Fibroblast of lung (primary cell): ENCODE data around the gene ZNF385B.

Experiments
- EZH2 ChIP-seq: IDR thresholded peaks from 2 replicates; pipeline ENCODE4 v1.5.1; 2012; ENCODE audit warnings: low read length, control low read depth, mild to moderate bottlenecking; ENCODE audit errors: missing control alignments
- TF ChIP-seq, protein P1 (sequence below), 2 donors: IDR thresholded peaks in 1 of 2; conservative IDR thresholded peaks in 1 of 2; 1 replicate in 1 of 2; 2 replicates in 1 of 2; pipeline ENCODE4 v1.5.1; 2011 to 2012; ENCODE audit warnings: low read length in 2 of 2, control low read depth in 1 of 2, inconsistent platforms in 1 of 2, low read depth in 1 of 2, mild to moderate bottlenecking in 1 of 2

DNA sequence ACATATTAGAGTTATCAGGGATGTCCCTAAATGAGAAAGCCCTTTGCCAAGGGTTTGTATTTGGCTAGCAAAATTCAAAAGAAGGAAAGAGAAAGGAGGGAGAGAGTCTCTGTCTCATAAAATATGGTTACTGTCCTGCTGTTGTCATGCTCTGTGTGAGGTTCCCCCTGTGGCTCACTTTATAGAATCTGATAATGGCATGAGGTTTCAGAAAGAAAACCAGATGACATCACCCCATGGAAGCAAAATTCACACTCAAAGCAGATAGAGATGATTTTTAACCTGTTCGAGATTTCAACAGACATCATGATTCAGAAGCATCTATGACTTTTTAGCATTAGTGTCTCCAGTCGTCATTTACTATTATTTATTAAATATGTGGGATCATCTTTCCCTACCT, 431.8 kb downstream of the ZNF385B start:
- TF ChIP-seq, protein P1, sequence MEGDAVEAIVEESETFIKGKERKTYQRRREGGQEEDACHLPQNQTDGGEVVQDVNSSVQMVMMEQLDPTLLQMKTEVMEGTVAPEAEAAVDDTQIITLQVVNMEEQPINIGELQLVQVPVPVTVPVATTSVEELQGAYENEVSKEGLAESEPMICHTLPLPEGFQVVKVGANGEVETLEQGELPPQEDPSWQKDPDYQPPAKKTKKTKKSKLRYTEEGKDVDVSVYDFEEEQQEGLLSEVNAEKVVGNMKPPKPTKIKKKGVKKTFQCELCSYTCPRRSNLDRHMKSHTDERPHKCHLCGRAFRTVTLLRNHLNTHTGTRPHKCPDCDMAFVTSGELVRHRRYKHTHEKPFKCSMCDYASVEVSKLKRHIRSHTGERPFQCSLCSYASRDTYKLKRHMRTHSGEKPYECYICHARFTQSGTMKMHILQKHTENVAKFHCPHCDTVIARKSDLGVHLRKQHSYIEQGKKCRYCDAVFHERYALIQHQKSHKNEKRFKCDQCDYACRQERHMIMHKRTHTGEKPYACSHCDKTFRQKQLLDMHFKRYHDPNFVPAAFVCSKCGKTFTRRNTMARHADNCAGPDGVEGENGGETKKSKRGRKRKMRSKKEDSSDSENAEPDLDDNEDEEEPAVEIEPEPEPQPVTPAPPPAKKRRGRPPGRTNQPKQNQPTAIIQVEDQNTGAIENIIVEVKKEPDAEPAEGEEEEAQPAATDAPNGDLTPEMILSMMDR (conservative IDR thresholded peaks at IDR 0.05 in 1 of 2, IDR thresholded peaks at IDR 0.05 in 1 of 2; ENCODE audit: low read depth in 1 of 2, low read length in 2 of 2): no peak
- TF ChIP-seq EZH2: no peak
